HG03520 (cell line): ENCODE data around the gene ESYT1.
A peak's percentile ranks its signal among the peaks of the same experiment; 100 is the strongest.

Experiments used
- ATAC-seq: cut with Tn5 transposase; IDR thresholded peaks from one replicate; pipeline ENCODE4 v1.9.1; 2021; ENCODE audit warnings: mild to moderate bottlenecking, moderate library complexity; ENCODE audit not compliant: unreplicated experiment

Gene ESYT1

DNA sequence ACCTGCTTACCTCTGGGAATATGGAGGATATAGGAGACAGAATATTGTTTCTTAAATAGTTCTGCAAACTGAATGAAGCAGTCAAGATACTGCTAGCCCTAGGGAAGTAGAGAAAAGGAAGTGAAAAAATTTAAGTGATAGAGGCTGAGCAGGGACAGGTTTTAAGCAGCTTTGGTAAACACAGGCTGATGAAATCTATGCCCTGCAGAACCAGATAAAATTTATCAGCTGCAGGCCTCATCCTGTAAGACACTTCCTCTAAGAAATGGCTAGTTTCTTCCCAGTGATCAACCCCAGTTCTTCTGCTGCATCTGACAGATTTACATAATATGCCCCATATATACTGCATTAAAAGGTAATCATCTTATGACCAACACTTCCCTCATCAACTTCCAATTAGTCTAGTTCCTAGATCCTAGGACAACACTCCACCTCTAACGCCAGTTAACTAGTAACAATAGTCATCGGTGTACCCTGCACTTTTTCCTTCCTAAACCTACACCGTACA lies 1.3 kb upstream of the ESYT1 start:
- ATAC-seq = no peak

DNA sequence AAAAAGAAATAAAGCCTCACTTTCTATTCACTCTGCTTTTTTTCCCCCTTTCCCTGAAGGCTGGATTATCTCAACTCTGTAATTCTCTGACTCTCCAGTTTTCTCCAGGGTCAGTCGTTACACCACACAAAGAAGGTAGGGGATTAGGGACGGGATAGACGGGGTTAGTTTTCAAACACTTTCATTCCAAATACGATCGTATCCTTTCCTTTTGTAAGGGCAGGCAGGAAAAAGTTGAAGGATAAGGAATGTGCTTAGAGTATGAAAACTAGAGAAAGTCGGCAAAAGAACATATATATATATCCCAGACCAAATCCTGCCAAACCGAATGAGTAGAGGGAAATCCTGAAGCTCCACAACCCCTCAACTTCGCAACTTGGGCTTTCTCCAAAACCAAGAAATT lies 581 bp upstream of the ESYT1 start:
- no peak for ATAC-seq

DNA sequence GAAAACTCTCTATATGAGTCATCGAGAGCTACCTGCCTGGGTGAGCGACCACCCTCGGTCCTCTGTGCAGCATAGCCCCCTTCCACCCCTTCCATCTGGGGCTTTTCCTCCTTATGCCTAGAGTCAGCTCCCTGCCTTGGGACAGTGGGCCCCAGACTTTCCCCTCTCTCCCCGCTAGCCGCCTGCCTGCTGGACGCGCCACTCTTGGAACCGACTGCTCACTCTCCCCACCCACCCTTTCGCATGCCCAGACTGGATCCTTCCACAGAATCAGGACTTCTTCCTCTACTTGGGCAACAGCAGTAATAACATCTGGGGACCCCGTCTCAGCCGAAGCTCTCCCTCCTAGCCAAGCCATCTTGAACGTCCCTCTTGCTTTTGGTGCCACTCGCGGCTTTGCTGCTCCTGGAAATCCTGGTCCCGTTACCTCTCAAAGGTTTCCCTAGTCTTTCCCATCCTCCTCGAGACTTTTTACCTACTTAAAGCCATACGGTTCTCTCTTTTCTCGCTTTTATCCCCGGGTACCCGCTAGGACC lies 671 bp downstream of the ESYT1 start:
- ATAC-seq = no peak

DNA sequence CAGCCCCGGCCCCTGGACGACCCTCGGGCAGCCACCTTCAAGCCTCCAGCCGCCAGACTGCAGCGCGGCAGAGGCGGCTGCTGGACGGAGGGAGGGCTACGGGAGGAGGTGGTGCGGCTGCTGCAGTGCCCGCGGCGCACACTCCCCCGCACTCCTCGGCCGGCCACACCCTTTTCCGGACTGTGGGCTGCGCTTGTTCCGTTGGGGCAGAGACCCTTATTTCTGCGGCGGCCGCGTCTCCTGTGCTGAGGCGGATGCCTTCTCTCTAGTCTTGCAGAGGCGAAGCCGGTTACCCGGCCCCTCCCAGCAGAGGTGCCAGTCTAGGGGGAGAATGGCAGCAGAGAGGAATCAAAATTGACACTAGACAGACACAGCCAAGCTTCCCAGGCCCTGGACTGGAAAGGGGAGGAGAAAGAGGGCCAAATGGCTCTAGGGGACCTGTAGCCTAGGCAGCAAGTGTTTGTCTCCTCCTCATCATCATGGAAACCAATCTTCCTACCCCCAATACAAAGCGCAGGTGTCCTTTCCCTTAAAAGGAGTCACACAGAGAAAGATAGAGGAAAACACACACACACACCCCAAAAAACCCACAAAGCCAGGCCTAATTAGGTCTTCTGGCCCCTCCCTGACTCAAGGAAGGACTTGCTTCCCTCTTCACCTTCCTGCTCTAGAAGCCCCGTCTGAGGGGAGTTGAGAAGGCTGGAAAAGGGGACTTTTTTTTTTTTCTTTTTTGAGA lies 1.3 kb downstream of the ESYT1 start:
- no peak for ATAC-seq

DNA sequence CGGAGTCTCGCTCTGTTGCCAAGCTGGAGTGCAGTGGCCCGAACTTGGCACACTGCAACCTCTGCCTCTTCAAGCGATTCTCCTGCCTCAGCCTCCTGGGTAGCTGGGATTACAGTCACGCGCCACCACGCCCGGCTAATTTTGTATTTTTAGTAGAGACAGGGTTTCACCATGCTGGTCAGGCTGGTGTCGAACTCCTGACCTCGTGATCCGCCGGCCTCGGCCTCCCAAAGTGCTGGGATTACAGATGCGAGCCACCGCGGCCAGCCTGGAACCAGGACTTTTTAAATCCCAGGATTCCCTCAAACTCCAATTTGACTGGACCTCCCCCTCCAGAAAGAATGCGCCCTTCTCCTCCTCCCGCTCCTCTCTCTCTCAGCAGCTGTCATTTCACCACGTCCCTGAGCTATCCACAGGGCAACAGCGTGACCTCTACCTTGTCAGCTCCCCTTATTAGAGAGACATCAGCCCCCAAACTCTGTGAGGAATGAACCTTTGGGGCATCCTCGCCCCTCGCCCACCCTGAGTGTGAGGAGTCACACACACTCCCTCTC lies 2.0 kb downstream of the ESYT1 start:
- ATAC-seq = no peak

DNA sequence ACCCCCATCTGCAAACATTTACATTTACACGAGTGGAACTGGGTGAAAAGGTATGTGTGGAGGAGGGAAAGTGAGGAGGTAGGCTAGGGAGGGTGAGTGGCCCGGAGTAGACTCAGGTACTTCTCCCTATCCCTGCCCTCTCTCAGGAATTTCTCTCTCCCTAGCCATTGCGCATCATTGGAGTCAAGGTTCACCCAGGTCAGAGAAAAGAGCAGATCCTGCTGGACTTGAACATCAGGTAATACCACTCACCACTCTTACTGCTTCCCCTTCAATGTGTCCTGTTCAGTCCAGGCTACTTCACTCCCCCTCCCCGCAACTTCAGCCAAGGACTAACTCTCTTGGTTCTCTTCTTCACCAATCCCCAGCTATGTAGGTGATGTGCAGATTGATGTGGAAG lies 2.8 kb downstream of the ESYT1 start:
- ATAC-seq = no peak

DNA sequence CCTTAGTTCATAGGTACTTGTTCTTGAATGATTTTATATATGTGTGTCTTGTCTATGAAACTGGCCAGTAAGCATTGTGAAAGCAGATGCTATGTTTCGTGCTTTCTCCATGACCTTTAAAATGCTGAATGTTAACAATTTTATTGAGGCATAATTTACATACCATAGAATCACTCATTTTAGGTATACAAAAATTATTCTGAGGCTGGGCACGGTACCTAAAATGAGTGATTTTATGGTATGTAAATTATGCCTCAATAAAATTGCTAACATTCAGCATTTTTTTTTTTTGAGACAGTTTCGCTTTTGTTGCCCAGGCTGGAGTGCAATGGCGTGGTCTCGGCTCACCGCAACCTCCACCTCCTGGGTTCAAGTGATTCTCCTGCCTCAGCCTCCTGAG lies 6.8 kb downstream of the ESYT1 start:
- no peak for ATAC-seq

DNA sequence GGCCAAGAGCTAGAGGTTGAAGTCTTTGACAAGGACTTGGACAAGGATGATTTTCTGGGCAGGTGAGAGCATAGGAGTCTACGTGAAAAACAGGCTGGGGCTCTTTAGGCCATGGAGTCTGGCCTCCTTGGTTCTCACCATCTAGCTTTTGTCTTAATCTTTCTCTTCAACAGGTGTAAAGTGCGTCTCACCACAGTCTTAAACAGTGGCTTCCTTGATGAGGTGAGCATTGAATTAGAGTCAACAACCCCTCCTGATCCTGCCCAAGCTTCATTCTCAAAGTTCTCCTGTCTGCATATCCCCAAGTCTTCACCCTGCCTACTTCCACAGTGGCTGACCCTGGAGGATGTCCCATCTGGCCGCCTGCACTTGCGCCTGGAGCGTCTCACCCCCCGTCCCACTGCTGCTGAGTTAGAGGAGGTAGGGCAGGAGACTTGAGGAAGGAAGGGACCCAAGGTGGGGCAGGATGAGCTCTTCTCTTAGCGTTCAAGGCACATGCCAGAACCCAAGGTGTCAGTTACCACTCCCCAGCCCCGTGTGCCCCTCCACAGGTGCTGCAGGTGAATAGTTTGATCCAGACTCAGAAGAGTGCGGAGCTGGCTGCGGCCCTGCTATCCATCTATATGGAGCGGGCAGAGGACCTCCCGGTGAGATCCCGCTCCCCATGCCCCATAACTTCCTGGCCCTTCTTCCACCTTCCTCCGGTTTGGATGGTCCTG lies 9.9 kb downstream of the ESYT1 start:
- no peak for ATAC-seq

DNA sequence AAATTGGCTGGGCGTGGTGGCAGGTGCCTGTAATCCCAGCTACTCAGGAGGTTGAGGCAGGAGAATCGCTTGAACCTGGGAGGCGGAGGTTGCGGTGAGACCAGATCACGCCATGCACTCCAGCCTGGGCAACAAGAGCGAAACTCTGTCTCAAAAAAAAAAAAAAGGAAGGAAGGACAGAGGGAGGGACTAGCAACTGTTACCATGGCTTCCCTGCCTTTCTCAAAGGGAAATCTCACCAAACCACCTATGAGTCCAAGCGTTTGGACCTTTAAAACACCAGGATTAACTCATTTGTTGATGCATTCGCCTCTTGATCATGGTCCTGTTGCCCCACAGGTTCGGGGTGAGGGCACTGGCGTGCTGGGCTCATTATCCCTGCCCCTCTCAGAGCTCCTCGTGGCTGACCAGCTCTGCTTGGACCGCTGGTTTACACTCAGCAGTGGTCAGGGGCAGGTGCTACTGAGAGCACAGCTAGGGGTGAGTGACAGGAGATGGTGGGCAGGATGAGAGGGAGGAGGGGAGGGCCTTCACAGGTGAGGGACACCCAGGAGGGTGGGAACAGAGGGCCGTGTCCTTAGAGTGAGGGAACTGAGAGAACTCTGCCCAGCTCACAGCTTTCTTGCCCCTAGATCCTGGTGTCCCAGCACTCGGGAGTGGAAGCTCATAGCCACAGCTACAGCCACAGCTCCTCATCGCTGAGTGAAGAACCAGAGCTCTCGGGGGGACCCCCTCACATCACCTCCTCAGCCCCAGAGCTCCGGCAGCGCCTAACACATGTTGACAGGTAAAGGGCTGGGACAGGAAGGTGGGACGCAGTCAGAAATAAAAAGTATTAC lies 14.1 kb downstream of the ESYT1 start:
- no peak for ATAC-seq

DNA sequence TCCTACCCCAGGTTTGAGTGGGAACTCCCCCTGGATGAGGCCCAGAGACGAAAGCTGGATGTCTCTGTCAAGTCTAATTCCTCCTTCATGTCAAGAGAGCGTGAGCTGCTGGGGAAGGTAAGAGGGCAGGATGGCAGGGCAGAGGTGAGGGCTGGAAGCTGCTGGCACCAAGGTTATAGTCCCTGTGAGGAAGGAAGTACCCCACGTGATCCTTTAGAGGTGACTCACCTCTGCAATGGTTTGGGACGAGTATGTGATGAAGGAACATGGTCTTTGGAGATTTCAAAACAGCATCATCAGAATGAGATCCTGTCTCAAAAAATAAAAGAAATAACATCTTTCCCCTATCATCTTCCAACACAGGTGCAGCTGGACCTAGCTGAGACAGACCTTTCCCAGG lies 15.2 kb downstream of the ESYT1 start:
- ATAC-seq = no peak

DNA sequence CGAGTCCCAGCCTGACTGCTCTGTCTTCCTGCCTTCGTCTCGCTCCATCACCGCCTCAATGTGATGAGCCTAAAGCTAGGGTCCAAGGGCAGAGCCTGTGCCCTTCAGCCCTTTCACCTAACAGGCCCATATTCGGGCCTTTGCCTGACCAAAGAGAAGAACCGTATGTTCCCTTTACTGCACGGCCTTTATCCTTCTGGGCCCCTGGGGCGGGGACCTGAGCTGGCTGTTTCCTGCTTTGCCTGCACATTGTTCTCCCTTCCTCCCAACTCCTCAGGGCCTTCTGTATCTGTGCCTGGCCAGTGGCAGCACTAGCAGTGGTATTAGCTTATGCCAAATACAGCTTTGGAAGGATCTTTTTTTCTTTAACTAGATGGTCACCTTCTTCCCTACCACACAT lies 15.8 kb downstream of the ESYT1 start:
- ATAC-seq = no peak

DNA sequence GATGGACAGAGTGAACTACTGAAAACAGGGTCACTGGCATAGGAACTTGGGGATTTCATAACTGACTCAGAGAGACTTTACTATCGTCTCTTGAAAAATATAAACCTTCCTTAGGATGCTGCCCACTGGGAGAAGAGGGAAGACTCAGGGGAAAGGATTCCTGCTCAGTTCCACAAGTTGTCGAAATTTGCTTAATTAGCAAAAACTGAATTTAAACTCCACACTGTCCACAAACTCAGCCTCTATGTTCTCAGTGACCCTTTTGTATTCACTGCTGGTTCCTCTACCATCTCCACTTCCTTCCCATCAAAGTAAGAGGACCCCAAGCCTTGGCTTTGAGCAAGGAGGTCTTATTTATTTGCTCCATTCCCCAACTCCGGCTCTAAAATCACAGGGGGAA lies 17.1 kb downstream of the ESYT1 start:
- no peak for ATAC-seq

DNA sequence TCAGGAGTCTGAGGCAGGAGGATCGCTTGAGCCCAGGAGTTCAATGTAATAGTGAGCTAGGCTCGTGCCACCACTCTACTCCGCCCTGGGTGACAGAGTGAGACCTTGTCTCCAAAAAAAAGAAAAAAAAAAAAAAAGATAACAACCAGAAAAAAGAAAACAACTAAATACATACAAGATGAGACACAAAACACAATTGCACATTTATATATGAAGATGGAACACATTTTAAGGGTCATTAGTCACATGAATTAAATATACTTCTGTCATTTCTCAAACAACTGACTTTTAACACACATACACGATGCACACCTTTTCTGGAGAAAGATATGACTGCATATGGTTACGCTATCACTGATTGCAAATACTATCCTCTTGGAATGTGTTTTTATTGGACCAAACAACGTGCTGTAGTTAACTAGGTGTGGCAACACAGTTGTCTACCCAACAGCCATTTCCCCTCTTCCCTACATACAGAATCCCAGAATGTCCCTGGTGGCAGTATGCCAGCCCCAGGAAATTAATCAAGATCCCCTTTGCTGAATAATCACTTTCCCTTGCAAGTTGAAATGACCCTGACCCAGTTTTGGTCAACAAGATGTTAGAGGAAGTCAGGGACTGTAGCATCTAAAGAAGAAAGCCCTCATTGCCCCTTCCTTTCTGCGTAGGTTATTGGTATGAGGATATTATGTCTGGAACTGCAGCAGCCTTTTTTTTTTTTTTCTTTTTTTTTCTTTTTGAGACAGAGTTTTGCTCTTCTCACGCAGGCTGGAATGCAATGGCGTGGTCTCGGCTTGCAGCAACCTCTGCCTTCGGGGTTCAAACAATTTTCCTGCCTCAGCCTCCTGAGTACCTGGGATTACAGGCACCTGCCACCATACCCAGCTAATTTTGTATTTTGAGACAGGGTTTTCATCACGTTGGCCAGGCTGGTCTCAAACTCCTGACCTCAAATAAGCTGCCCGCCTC lies 18.7 kb downstream of the ESYT1 start:
- no peak for ATAC-seq

DNA sequence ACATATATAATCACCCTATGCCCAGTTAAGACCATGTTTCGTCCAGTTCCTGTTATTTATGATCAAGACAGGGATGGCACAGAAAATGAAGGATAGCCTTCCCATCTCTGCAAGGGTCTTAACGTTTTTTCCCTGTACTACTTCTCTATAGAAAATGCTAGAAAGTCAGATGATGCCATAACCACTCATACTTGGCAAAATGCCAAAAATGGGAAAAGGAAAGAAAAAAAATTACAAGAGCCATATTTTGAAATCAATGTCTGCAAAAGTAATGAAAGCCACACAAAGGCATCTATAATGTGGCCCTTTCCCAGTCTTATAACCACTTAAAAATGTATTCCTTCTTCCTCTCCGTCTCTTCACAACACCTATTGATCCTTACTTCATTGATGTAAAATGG lies 22.5 kb downstream of the ESYT1 start:
- ATAC-seq = no peak

DNA sequence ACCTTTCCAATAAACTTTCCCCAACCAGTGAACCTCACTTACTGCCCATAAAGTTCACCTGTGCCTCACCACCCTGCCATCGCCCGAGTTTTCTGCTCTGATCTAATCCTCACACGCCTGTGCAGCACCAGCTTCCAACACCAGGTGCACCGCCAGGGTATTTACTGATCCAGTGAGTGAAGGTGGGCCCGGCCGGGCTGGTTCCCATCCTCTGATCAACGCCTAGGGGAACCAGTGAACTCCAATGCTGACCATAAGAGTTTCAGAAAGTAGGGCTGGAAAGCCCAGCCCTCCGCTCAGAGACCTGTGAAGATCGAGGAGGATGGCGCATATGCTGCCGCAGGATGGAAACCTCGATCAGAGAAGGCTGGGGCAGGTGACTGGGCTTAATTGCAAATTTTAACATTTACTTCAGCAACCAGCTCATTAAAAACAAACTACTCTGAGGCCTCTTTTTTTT lies 23.6 kb downstream of the ESYT1 start:
- peak; percentile 46 for ATAC-seq

DNA sequence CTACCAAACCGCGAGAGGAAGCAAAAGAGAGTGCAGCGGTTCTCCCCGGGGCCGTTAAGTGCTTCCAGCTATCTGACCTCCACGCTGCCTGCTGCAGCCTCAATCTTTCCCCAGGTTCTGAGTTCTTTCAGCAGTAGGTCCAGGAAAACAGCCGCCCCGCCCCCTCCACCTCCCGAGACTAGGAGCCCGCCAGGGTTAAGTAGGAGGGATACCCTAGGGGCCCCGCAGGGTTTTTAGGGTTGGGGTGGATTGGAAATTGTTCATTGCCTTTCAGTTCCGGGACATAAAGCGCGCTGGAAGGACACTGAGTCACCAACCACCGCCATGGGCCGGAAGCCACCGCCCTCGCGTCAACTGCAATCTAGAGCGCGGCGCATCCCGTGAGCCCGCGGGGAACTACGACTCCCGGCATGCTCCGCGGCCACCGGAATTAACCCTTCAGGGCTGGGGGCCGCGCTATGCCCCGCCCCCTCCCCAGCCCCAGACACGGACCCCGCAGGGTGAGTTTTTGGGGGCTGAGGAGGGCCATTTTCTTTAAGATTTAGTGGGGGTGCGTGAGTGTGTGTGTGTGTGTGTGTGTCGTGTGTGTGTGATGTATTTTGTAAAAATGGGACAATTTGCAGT lies 24.2 kb downstream of the ESYT1 start, which contains the start of gene MYL6B:
MYL6B (plus strand) TSS at position 456 of the 624 bp plus-strand sequence. CDS start 1,332 bp downstream, outside the sequence.
- peak; percentile 74 for ATAC-seq

DNA sequence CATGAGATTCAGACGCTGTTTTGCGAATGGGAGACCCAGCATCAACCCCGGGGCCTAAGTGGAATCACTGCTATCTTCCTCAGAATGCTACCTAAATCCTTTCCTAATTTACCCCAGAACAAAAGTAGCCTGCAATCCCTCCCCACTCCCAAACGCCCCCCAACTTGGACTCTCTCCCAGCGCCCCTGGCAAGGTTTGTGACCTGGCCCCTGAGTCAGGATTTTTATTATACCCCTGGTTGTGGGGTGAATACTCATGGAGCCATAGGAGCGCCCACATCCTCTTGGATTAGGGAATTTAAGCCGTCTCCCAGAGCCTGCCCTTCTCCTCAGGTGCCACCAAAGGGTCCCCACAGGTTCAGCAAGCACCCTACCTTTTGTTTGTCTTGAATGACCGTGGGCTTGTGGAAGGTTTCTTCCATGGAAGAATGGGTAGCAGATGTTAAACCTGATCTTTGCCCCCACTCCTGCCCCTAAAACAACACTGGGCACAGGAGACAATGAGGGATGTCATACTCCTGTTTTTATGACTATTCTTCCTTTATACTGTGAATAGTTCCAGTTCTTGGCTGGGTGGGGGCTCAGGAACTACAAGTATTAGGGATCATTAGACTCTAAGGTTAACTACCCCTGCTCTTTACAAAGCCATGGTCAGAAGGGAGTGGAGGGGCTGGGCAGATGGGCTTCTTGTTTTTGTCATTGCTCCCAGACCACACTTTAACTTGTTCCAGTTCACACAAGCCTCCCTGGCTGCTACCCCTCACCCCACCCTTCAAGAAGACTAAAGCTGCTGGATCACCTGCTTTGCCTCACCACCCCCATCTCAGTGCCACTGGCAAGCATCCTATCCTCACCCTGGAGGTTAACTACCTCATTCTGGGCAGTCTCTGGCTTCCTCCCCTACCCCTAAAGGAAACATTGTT lies 24.9 kb downstream of the ESYT1 start:
- ATAC-seq = no peak

DNA sequence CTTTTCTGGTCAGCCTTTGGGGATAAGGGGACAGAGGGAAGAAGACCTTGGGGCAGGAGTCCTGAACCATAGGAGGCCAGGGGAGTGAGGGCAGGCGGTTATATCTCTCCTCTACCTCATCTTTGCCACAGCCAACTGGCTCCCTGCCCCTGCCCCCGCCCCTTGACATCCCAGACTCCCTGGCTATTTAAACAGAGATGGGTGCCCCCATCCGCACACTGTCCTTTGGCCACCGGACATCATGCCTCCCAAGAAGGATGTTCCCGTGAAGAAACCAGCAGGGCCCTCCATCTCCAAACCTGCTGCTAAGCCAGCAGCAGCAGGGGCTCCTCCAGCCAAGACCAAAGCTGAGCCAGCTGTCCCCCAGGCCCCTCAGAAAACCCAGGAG lies 25.6 kb downstream of the ESYT1 start:
- no peak for ATAC-seq
